Duodenal mucosa (tissue), 2 donors: Measurements from ENCODE around the gene UCP2.

Source experiments
- H3K27ac ChIP-seq: one replicate; pipeline ENCODE4 v1.7.0; 2013; ENCODE audit warnings: low read depth, low read length
- H3K27me3 ChIP-seq, 2 donors: one replicate each; pipeline ENCODE4 v1.7.0; 2013; ENCODE audit warnings: low read length in 2 of 2, control low read depth in 1 of 2; ENCODE audit not compliant: insufficient read depth in 2 of 2, control insufficient read depth in 1 of 2
- H3K36me3 ChIP-seq, 2 donors: one replicate each; pipeline ENCODE4 v1.7.0; 2013; ENCODE audit warnings: low read length in 2 of 2, control low read depth in 1 of 2; ENCODE audit not compliant: insufficient read depth in 2 of 2, control insufficient read depth in 1 of 2
- H3K4me1 ChIP-seq, 2 donors: one replicate each; pipeline ENCODE4 v1.7.0; 2013; ENCODE audit warnings: low read length in 2 of 2, control low read depth in 1 of 2; ENCODE audit not compliant: insufficient read depth in 2 of 2, control insufficient read depth in 1 of 2
- H3K4me3 ChIP-seq, 2 donors: one replicate each; pipeline ENCODE4 v1.7.0; 2013; ENCODE audit warnings: low read length in 2 of 2, low read depth in 1 of 2
- H3K9ac ChIP-seq, 2 donors: one replicate each; pipeline ENCODE4 v1.7.0; 2013; ENCODE audit warnings: low read length in 2 of 2, low read depth in 1 of 2
- H3K9me3 ChIP-seq, 2 donors: one replicate each; pipeline ENCODE4 v1.7.0; 2013; ENCODE audit warnings: low read length in 2 of 2, control low read depth in 1 of 2; ENCODE audit not compliant: control insufficient read depth in 1 of 2

The UCP2 gene

DNA sequence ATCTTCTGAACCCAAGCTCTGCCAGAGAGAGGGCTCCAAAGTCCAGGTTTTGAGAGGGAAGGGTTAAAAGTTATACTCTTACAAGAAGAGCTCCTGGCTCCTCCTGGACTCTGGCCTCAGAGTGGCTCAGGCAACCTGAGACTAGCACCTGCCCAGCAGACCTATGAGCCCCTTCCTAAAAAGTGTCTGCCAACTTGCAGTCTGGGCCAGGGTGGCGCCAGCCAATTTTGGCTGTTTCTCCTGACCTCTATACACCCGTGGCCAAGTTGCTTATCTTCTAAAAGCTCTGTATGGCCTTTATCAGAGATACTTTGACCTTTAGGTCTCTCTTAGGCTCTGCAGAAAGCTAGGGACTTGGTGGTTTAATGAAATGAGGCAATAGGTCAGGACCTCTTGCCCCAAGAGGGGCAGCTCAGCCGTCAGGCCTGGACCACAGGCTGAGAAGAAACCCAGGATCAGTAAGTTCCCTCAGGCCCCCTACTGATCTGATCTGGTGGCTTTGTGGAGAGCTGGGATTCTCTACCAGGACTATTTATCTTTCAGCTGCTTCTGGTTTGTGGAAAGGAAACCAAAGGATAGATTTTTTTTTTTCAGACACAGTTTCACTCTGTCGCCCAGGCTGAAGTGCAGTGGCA, 36.6 kb upstream of the UCP2 start:
- Histone ChIP-seq H3K9ac (peak overlapping the region; percentile 18 to 54), H3K9me3 (no peaks in the 10 kb centered on the region)

DNA sequence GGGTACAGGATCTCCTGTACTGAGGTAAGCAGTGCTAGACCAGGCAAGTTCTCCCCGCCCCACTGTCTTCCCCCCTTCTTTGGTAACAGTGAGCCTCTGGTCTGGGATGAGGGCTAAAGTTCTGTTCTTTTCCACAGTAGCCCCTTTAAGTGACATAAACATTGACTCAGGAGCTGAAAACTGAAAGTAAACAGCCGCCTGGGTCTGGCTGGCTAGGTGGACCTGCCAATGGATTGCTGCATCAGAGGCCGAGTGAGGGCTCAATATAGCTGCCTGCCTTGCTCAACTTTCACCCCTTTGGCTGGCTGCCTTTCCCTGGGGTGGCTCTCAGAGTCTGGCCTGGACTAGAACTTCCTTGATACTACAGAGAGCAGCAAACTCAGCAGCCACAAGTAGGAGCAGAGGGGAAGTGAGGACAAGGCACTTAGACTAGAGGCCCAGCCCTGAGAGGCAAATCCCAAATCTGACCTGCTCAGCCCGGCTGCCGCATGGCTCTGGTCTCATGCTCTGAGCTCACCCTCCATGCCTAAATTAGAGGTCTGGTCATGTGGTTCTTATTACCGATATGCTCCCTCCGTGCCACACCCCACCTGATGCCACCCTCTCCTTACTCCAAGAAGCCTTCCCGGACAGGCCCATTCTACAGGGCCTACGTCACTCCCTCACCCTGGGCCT, 35.8 kb upstream of the UCP2 start:
- Histone ChIP-seq H3K4me3 (peak overlapping the region; percentile 13), H3K27me3 (no peaks in the 10 kb centered on the region), H3K36me3 (peaks cover 0 to 12% of the 10 kb centered on the region in 2 donors), H3K27ac (peak overlapping the region; percentile 83), H3K9ac (peak overlapping the region; percentile 18 to 54), H3K4me1 (peaks cover 48 to 55% of the 10 kb centered on the region in 2 donors), H3K9me3 (no peaks in the 10 kb centered on the region)

More for the DNA sequence above, 36.6 kb upstream of the UCP2 start:
- H3K27ac ChIP-seq, result peak overlapping the region; percentile 83
- H3K36me3 ChIP-seq, result peaks cover 0 to 4% of the 10 kb centered on the region in 2 donors
- H3K27me3 ChIP-seq, result no peaks in the 10 kb centered on the region
- peaks cover 46 to 61% of the 10 kb centered on the region in 2 donors for H3K4me1 ChIP-seq
- peak overlapping the region; percentile 13 for H3K4me3 ChIP-seq

DNA sequence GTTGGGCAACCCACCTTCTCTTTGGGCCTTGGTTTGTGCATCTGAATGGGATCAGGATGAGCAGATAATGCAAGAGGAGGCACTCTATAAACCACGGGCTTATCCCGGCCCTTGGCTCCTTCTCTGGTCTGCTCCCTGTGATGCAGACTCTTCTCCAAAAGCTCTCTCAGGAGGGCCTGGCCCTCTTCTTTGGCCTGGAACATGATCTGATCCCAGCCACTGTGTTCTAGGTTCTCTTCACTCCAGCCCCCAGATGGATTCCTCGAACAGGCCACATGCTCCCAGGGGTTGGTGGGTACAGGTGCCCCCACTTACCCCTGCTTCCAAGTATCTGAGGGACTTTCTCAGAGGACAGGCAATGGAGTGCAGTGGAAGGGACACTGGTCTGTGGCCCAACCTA, 35.0 kb upstream of the UCP2 start:
- Histone ChIP-seq H3K9ac (no peak overlapping the region), H3K27me3 (no peaks in the 10 kb centered on the region), H3K27ac (no peak overlapping the region), H3K4me1 (peaks cover 44 to 51% of the 10 kb centered on the region in 2 donors), H3K4me3 (no peak overlapping the region), H3K9me3 (no peaks in the 10 kb centered on the region), H3K36me3 (peaks cover 0 to 14% of the 10 kb centered on the region in 2 donors)

DNA sequence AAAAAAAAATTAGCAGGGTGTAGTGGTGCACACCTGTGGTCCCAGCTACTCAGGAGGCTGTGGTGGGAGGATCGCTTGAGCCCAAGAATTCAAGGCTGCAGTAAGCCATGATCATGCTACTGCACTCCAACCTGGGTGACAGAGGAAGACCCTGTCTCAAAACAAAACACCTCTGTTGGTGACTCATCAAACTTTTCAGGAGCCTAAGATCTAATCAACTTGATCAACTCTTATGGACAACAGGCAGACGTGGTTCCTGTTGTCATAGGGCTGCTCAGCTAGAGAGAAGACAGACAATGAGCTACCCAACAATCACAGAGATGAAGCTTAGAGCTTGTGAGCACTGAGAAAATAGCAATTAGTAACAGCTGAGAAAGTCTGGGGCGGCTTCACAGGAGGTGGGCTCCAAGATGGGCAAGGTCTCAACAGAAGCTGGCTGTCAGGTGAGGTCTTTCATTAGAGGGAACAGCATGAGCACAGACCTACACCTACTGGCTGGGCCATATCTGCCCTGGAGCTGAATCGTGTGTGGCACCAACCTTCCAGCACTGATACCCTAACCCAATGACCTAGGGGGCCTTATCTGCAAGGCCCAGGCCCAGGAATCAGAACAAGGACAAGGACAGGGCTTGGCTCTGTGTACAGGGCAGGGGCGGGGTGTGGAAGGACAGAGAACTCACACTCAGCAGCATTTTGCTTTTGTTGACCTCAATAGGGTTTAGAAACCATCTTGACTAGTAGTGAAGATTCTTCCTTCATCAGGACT, 33.5 kb upstream of the UCP2 start:
- H3K4me1 ChIP-seq, result peaks cover 47 to 48% of the 10 kb centered on the region in 2 donors
- H3K27me3 ChIP-seq, result no peaks in the 10 kb centered on the region
- no peaks in the 10 kb centered on the region for H3K9me3 ChIP-seq
- H3K4me3 ChIP-seq, result no peak overlapping the region
- no peak overlapping the region for H3K27ac ChIP-seq
- peaks cover 0 to 14% of the 10 kb centered on the region in 2 donors for H3K36me3 ChIP-seq
- no peak overlapping the region for H3K9ac ChIP-seq

DNA sequence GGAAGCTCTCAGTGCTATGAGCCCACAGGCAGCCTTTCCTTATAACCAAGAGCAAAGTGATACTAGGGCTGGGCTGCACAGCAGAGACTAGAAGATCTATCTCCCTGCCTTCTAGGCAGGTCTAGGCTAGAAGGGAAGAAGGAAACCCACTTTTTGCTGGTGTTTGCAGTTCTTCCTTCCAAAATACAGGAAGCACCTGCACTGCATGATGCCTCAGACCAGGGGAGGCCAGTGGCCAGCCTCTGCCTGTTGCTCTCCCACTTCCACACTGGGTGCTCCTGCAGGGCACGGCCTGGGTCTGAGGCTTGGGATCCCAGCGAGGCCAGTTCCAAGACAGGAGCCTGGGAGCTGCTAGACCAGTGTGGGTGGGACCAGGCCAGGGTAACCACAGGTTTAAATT, 32.2 kb upstream of the UCP2 start:
- H3K36me3 ChIP-seq, result peaks cover 0 to 14% of the 10 kb centered on the region in 2 donors
- no peaks in the 10 kb centered on the region for H3K9me3 ChIP-seq
- no peaks in the 10 kb centered on the region for H3K27me3 ChIP-seq
- no peak overlapping the region for H3K4me3 ChIP-seq
- H3K27ac ChIP-seq, result no peak overlapping the region
- H3K9ac ChIP-seq, result no peak overlapping the region
- H3K4me1 ChIP-seq, result peaks cover 47 to 52% of the 10 kb centered on the region in 2 donors

DNA sequence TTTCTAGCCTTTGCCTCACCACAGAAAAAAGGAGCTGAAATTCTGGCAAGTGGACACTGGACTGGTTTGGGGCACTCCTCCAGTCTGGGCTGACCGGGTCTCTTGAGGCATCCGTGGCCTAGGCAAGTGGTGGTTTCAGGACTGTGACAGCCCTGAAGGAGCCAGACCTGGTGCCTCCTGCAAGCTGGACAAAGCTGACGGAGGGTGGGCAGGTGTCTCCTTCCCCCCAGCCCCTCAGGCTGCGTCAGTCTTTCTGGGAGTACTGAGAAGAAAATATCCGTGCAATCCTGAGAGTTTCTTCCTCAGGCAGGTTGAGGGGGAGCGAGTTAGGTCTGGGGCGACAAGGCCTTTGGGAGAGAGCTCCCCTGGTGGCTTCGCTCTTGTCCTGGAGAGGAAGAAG, 30.5 kb upstream of the UCP2 start:
- peaks cover 0 to 14% of the 10 kb centered on the region in 2 donors for H3K36me3 ChIP-seq

DNA sequence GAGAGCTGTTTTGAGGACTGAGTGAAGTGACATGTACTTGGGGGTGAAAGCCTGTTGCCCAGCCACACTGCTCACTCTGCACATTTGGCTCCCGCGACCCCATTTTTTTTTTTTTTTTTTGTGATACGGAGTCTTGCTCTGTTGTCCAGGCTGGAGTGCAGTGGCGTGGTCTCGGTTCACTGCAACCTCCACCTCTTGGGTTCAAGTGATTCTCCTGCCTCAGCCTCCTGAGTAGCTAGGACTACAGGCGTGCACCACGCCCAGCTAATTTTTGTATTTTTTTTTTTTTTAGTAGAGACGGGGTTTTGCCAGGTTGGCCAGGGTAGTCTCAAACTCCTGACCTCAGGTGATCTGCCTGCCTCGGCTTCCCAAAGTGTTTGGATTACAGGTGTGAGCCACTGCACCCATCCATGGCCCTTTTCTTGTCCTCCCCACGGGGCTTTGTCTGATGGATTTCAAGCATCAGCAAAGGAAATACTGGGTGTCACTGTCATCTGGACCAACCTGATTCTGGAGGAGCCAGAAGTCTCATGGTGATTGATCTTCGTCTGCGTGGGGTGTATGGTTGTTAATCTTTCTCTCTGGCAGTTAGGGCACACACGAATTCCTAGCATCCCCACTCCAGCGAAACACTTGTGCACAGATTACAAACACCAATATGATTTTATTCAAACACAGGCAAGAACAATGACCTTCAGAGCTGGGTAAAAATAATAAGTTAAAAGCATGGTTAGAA, 29.6 kb upstream of the UCP2 start:
- no peaks in the 10 kb centered on the region for H3K27me3 ChIP-seq
- H3K36me3 ChIP-seq, result peaks cover 0 to 14% of the 10 kb centered on the region in 2 donors
- H3K4me3 ChIP-seq, result no peak overlapping the region
- H3K9ac ChIP-seq, result peak overlapping the region in 1 of 2 donors; percentile 21
- peaks cover 32 to 45% of the 10 kb centered on the region in 2 donors for H3K4me1 ChIP-seq
- H3K9me3 ChIP-seq, result no peaks in the 10 kb centered on the region
- no peak overlapping the region for H3K27ac ChIP-seq

More for the DNA sequence above, 30.5 kb upstream of the UCP2 start:
- H3K27ac ChIP-seq, result no peak overlapping the region
- H3K27me3 ChIP-seq, result no peaks in the 10 kb centered on the region
- H3K4me3 ChIP-seq, result no peak overlapping the region
- no peaks in the 10 kb centered on the region for H3K9me3 ChIP-seq
- H3K4me1 ChIP-seq, result peaks cover 39 to 51% of the 10 kb centered on the region in 2 donors
- H3K9ac ChIP-seq, result no peak overlapping the region

DNA sequence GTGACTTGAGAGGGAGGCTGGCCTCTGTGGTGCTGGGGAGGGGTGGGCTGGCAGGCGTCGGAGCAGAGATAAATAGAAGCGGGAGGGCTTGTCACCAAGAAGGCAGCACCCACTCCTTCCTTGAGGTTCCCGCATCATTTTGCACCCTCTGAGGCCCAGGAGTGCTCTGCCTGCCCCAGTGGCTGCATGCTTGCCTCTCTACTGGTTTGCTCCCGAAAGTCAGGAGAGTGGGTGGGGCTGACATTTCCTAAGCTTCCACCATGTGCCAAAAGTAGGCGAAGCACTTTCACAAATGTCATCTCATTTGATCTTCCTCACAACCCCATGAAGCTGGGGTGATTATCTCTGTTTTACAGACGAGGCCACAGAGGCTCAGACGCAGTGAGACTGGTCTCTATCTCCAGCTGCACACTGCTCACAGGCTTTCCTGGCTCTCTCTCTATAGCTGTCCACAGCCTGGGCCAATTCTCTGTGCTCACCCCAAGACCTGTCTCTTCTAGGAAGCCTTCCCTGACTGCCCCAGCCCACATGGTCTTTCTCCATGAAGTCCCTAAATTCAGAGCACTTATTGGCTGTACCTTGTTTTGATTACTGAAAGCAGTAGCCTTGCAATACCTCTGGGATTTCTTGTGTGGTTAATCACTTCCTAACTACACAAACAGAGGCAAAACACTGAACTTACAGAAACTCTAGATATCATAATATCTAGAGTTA, 28.9 kb upstream of the UCP2 start:
- Histone ChIP-seq H3K9me3 (no peaks in the 10 kb centered on the region), H3K36me3 (peaks cover 0 to 14% of the 10 kb centered on the region in 2 donors), H3K9ac (peak overlapping the region in 1 of 2 donors; percentile 21), H3K27me3 (no peaks in the 10 kb centered on the region), H3K4me1 (peaks cover 26 to 44% of the 10 kb centered on the region in 2 donors), H3K27ac (no peak overlapping the region), H3K4me3 (no peak overlapping the region)
